Body of pancreas (tissue), 4 donors: ENCODE results near the gene GNAZ. TPM values are rescaled to one million over a fixed set of nuclear protein-coding genes. Genes with fewer than 3 reads are reported as not detected.
A peak's percentile ranks its signal among the peaks of the same experiment; 100 is the strongest.

ENCODE experiments used
- ATAC-seq: fragments of 150-250 bp; one replicate; pipeline ENCODE4 v1.9.1; 2016
- DNase-seq, 4 donors: peaks; one replicate each; pipeline ENCODE4 v3.0.0-alpha.2; 2019
- H3K27ac ChIP-seq, 4 donors: fragments of 200-600 bp; sonication (generic); 1 replicate in 3 of 4; 2 replicates in 1 of 4; pipeline versions ENCODE4 v1.5.1 to v1.6.1; 2016 to 2019; ENCODE audit warnings: mild to moderate bottlenecking in 1 of 4, mixed read lengths in 1 of 4, moderate library complexity in 1 of 4
- H3K27me3 ChIP-seq, 2 donors: fragments of 200-600 bp; sonication (generic); one replicate each; pipeline ENCODE4 v1.6.0; 2016; ENCODE audit warnings: mild to moderate bottlenecking in 1 of 2
- H3K36me3 ChIP-seq, 2 donors: fragments of 200-600 bp; sonication (generic); replicated peaks in 1 of 2; 2 replicates each; pipeline ENCODE4 v1.5.1; 2016; ENCODE audit warnings: low read depth in 2 of 2; ENCODE audit not compliant: insufficient read depth in 1 of 2
- H3K4me1 ChIP-seq: fragments of 200-600 bp; sonication (generic); one replicate; pipeline ENCODE4 v1.6.0; 2016
- H3K4me3 ChIP-seq, 2 donors: fragments of 200-600 bp; sonication (generic); 1 replicate in 1 of 2; 2 replicates in 1 of 2; pipeline ENCODE4 v1.5.1; 2016 to 2019
- H3K9me3 ChIP-seq, 3 donors: fragments of 200-600 bp; sonication (generic); 1 replicate in 2 of 3; 2 replicates in 1 of 3; pipeline ENCODE4 v1.5.1; 2016
- CTCF ChIP-seq, 7 experiments: fragments of 450-650 bp in 4 of 7; fragments of 200-600 bp in 3 of 7; sonication (generic) in 3 of 7; IDR thresholded peaks; one replicate each; pipeline ENCODE4 v1.5.1; 2016 to 2019; ENCODE audit warnings: antibody characterized with exemption in 7 of 7
- POLR2A ChIP-seq, 3 donors: fragments of 450-650 bp; IDR thresholded peaks; one replicate each; pipeline ENCODE4 v1.6.1; 2016; ENCODE audit warnings: antibody characterized with exemption in 3 of 3, mild to moderate bottlenecking in 2 of 3
- WGBS, 2 donors: methylation state at CpG; one replicate each; pipeline ENCODE4 v1.1.5; 2017; 5-methylcytosine and 5-hydroxymethylcytosine counted together
- intact Hi-C: fragments of 100-400 bp; cut with DNase I; formaldehyde crosslinking; loops from one replicate; pipeline ENCODE4 v1.15.1; 2023
- total RNA-seq, 2 donors: library from RNA; depleted of rRNA; stranded (reverse); fragments of >200 nt; gene quantifications; one replicate each; pipeline ENCODE4 v1.1.0, GENCODE V29; 2016

Gene GNAZ
- total RNA-seq, 2 donors from 2014 or later, result 0.33 to 2.3 TPM

GRCh38 chr22:23161574-23161973 lies 91.3 kb downstream of the GNAZ start:
- WGBS, 2 donors, result 87 to 100% methylated on average over 1 to 10 of the region's 13 CpGs
- Histone ChIP-seq H3K27me3 (no peaks in the 10 kb centered on the region), H3K4me3 (no peak overlapping the region), H3K27ac (no peak overlapping the region), H3K9me3 (no peaks in the 10 kb centered on the region), H3K36me3 (no peaks in the 10 kb centered on the region), H3K4me1 (no peaks in the 10 kb centered on the region)
- ATAC-seq (no peak), DNase-seq (no peak)
- intact Hi-C loops, result no loop called here
- TF ChIP-seq CTCF (IDR thresholded peaks at IDR 0.05) (no peak), POLR2A (IDR thresholded peaks at IDR 0.05) (no peak)

- Histone ChIP-seq H3K4me3 (no peak overlapping the region), H3K36me3 (no peaks in the 10 kb centered on the region), H3K9me3 (no peaks in the 10 kb centered on the region), H3K4me1 (no peaks in the 10 kb centered on the region), H3K27ac (no peak overlapping the region), H3K27me3 (no peaks in the 10 kb centered on the region)
- peak in 2 of 4 donors; percentile 27 to 37 for DNase-seq
- intact Hi-C loops, result no loop called here
- 85 to 87% methylated on average over 4 to 8 of the region's 8 CpGs for WGBS, 2 donors
- ATAC-seq, result no peak
- TF ChIP-seq CTCF (IDR thresholded peaks at IDR 0.05), result no peak
- TF ChIP-seq POLR2A (IDR thresholded peaks at IDR 0.05), result no peak
These were observed 93.3 kb downstream of the GNAZ start for GRCh38 chr22:23163665-23164064.

GRCh38 chr22:23164091-23164490 lies 93.8 kb downstream of the GNAZ start:
- DNase-seq (no peak), ATAC-seq (no peak)
- no peak overlapping the region for H3K27ac ChIP-seq
- no peaks in the 10 kb centered on the region for H3K27me3 ChIP-seq
- no peaks in the 10 kb centered on the region for H3K4me1 ChIP-seq
- 75 to 88% methylated on average over 7 to 11 of the region's 11 CpGs for WGBS, 2 donors
- no peak overlapping the region for H3K4me3 ChIP-seq
- H3K9me3 ChIP-seq, result no peaks in the 10 kb centered on the region
- intact Hi-C loops, result no loop called here
- H3K36me3 ChIP-seq, result no peaks in the 10 kb centered on the region
- TF ChIP-seq CTCF (IDR thresholded peaks at IDR 0.05), result no peak

- Histone ChIP-seq H3K27ac (no peak overlapping the region), H3K4me1 (no peaks in the 10 kb centered on the region), H3K9me3 (no peaks in the 10 kb centered on the region), H3K27me3 (no peaks in the 10 kb centered on the region), H3K36me3 (no peaks in the 10 kb centered on the region), H3K4me3 (no peak overlapping the region)
- ATAC-seq (no peak), DNase-seq (no peak)
- 59 to 67% methylated on average over 6 of the region's 6 CpGs for WGBS, 2 donors
- intact Hi-C loops, result no loop called here
- TF ChIP-seq POLR2A (IDR thresholded peaks at IDR 0.05), result no peak
- TF ChIP-seq CTCF (IDR thresholded peaks at IDR 0.05), result no peak
These were observed 95.9 kb downstream of the GNAZ start for GRCh38 chr22:23166042-23166831.
